ENCODE measurements around the gene GOT1.

The GOT1 gene

DNA sequence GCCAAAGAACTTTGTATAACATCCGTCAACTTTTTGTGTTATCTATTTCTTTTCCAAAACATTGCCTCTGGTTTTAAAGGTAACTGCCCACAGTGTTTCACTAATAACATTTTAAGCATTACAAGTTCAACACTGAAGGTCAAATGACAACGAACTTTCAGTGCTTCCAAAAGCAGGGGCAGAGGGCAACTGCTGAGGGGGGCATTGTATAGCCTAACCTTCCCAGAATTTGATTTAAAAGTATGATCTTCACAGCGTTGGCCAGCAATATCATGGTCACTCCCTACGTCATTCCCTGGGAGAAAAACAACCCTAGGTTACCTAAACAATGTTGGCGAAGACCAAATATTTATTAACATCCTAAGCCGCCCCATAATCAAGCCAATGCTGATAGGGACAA lies 2.5 kb upstream of the GOT1 start:
- DNase-seq: no peak

DNA sequence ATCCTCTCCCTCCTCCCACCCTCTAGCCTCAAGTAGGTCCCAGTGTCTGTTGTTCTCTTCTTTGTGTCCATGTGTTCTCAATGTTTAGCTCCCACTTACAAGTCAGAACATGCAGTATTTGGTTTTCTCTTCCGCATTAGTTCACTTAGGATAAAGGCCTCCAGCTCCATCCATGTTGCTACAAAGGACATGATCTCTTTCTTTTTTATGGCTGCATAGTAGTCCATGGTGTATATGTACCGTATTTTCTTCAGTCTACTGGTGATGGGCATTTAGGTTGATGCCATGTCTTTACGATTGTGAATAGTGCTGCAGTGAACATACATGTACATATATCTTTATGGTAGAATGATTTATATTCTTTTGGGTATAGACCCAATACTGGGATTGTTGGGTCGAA lies 1.6 kb upstream of the GOT1 start:
- DNase-seq: no peak

DNA sequence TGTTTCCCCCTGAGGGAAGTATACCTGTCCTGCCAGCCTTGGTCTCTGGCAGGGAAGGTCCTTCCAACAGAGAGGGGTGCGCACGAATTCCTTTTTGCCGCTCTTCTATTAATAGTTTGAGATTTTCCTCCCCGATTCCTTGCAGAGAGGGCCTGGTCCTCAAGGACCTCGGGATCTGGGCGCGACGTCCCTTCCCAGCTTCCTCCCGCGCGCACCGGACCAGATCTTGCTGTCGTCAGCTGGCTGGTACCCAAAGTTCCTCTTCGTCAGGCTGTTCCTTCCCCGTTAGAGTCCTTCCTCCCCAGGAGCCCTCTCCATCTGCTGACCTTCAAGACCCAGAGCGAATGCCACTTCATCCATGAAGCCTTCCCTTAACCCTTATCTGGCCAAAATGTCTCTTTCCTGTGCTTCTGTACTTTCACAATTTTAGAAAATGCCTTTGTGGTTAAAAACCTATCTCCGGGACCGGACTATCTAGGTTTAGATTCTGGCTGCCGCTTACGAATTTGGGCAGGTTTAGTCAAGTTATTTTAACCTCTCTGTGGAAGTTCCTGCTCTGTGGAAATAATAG lies 851 bp upstream of the GOT1 start:
- DNase-seq: no peak

DNA sequence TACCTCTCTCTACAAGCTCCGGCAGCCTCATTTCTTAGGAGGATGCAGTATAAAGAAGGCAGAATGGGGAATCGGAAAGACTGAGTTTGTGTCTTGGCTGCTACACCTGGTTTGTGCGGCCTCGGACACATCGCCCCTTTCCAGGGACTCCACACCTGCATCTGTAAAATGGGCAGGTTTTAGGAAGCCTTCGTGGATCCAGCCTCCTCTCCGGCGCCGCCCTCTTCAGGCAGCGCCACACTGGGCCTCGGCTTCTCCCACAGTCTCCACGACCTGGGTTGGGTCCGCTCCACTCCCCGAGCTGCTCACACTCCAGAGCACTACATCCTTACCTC lies 341 bp downstream of the GOT1 start:
- no peak for DNase-seq

DNA sequence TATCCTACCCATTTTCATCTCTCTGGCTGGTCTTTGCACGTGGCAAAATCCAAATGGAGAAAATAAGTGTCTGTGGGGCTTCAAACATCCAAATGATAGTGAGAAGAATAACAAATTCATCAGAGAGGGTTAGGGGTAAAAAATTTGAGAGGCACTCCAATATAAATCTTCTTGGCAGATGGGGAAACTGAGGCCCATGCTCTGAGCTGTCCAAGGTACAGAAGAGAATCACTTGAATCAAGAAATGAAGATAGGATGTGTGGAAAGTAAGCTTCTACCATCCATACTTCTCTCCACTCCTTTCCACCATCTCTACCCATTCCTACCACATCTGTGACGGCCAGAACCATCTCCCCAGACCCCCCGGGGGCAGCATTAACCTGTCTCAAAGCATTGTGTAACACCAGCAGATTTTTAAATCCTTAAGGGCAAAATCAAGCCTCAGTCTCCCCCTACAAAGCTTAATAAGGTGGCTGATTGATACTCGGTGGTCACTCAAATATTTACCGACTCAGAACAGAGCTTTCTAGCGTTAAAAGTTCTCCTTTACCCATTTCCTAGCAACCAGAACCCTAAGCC lies 818 bp downstream of the GOT1 start:
- no peak for DNase-seq

DNA sequence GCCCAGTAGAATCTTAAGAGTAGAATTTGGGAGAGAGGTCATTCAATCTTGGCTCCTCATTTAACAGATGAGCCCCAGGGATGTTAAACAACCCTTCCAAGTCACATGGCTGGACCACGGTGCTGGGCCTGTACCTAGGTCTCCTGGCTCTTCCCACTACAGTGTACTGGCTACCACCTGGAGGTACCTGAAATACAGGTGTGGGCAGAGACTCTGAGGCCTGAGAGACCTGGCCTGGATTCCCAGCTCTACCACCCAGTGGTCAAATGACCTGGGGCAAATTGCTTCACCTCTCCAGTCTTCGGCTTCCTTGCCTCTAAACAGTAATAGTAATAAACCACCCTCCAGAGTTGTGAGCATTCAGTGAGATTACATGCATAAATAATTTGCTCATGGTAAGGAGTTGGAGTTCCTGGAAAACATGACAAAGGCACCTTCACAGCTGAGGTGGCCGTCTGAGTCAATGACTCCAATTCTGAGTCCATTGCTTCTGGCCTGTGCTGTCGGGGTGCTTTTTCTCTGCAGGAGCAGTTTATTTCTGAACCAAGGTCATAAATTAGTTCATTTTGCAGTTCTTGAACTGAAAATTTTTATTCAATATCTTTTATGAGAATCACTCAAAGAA lies 2.7 kb downstream of the GOT1 start:
- DNase-seq: no peak

DNA sequence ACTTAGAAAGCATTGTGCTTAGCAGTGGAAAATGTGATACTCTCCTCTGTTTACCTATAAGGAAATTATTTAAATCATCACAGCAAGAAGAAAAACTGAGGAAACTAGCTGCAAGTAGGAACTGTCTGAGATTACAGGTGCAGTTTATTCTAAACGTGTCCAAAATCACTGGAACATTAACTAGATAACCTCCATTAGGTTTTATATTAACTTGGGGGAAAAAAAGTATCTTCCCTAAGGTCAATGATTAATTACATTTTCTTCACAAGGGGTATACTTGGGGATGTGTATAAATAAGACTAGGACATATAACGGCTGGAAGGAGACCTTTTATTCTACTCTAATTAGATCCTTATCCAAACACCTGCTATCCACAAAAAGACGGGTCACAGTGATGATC lies 3.7 kb downstream of the GOT1 start:
- DNase-seq: no peak

DNA sequence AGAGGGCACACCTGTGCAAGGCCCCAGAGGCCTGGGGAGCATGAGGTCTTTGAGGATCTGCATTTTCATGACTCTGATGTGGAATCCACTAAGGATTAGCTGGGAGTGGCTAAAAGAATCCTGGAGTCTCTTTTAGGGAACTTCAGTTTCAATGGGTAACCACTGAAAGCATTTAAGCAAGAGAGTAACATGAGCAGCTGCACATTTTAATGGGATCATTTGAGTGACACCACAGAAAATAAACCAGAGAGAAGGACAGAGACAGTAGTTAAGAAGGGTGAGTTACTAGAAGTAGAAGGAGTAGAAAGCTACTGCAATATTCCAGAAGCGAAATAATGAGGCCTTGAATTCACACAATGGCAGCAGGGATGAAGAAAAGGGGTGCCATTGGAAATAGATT lies 5.2 kb downstream of the GOT1 start:
- DNase-seq: no peak

DNA sequence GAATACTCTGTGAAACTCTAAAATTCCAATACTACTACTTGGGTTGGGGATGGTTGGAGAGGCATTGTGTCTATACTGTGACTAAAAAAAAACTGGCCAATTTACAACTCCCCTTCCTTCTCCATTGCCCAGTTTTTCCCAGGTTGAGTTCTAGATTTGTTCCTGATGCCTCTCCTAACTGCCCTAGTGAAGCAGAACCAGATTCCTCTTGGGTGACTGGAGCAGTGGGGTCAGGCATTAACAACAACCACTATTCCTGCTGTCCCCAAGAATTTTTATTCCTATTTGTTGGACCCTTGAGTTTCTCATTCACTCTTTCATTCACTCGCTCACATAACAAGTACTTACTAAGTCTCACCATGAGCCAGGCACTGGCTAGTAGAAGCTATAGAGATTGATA lies 5.8 kb downstream of the GOT1 start:
- no peak for DNase-seq

DNA sequence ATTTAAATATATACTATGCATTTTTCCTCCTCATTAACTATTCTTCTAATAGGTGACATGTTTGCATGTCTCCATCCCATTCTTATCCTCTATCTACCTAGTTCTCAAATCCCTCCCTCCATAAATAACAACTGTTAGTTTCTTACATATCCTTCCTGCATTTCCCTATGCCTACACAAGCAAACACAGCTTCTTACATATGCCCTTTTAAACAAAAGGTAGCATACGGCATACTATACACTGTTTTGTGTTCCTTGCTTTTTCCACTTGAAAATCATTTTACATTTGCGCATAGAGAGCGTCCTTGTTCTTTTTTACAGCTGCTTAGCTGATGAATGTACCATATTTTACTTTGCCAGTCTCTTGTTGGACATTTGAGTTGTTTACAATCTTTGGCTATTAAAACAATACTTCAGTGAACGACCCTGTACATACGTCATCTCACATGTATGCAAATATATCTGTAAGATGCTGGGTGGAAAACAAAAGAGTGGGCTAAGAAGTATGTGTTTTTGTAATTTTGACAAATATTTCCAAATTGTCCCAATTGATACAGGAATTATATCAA lies 7.8 kb downstream of the GOT1 start:
- no peak for DNase-seq

DNA sequence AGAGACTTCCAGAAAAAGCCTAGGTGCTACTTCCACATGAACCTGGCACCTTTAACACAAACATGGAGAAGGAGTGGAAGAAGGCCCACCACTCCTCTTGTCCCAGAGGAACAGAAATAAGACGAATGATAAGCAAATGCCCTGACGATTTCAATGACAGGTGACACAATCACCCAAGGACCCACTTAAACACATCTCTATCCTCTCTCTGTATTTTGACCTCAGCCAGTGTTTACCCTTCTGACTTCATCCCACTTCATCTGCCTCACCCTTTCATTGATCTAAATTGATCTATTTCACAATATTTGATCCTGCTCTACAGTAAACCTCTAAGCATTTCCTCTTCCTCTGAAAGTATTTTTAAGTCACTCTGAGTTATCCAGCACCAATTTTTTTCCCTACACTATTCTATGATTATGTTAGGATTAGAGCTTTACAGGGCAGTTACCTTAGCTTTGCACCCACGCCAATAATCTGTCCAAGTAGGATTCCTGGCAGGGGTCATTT lies 9.1 kb downstream of the GOT1 start:
- no peak for DNase-seq

DNA sequence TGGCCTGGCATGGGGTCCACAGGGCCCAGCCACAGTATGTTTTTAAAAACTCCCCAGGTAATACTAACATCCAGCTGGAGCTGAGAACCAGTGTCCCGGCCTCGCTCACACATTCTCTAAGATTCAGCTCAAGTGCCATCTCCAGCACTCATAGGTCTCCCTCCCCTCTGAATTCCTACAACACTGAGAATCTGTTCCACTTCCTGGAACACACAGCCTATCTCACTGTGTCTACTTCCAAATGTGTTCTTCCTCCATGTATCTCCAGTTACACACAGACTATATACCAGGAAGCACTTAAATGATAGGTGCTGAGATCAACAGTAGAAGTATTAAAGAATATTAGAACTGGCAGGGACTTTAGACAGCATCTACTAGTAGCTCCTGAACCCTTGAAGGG lies 10.7 kb downstream of the GOT1 start:
- no peak for DNase-seq

DNA sequence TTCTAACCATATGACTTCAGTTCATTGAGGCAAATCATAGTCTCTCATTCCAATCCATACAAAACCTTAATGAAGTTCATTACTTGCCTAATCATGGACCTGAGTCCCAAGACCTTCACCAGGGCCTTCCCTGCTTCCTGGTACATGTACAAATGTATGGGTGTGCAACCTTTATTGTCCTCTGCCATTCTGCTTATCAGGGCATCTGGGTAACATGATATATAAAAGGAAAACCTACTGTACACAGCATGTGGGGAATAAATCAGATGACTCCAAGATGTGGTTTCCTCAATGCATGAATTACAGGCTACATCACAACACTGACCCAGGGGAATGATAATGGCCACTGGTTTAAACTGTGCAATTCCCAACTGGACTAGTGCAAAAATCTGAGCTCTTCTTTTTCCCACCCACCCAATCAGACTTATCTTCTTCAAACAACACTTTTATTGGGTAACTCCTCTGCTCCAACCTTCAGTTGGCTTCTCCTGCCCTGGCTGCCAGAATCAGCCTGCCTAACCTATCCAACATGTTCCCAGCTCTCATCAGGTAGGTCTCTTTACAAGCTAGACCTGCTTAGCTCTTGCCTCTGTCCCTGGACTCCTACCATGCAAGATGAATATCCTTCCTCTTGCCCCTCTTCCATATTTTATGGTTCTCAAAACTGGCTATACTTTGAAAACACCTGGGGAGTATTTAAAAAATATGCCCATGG lies 11.4 kb downstream of the GOT1 start:
- no peak for DNase-seq

DNA sequence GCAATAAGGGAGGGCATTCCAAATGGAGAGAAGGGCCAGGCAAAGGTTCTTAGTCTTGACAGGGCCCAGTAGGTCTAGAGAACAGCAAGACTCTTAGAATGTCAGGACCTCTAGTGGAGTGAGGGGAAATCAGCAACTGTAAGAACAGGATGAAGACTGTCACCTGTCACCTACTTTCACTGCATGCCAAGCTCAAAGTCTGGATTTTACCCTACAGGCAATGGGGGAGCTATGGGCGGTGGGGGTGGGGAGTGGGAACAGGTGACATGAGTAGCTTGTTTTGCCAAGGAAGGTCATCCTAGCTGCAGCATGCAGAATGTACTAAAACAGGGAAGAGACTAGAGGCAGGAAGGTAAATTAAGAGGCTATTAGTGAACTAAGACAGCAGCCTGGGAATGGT lies 18.3 kb downstream of the GOT1 start:
- no peak for DNase-seq

DNA sequence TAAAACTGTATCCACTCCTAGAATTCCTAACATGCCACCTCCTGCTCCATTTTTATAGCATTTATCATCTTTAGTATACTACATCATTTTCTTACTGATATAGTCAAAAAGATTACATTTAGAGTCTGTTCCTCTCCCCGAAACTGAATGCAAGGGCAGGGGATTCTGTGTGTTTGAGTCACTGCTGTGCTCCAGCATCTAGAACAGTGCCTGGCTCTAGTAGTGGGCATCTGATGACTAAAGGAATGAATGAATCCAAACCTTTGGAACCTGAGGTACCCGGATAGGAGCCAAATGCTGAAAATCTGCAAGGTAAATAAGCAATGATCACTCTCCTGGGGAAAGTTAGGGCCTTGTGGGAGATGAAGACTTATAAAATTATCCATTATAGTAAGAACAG lies 18.9 kb downstream of the GOT1 start:
- no peak for DNase-seq

DNA sequence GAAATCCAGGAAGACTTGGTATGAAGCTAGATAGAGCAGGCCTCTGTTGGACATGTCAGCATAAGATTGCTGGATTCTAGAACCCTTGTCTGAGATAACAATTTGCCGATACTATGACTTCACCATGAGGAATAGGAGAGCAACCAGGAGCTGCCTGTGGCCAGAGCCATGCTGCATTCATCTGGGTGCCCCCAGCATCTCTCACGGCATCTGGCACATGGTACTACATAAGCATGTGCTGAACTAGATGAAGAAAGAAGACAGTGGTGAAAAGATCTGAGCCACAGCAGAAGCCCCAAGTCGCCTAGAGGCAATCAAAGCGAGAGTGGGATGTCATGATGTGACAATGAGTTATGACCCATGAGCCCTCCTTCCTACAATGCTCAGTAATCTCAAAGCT lies 19.5 kb downstream of the GOT1 start:
- no peak for DNase-seq

DNA sequence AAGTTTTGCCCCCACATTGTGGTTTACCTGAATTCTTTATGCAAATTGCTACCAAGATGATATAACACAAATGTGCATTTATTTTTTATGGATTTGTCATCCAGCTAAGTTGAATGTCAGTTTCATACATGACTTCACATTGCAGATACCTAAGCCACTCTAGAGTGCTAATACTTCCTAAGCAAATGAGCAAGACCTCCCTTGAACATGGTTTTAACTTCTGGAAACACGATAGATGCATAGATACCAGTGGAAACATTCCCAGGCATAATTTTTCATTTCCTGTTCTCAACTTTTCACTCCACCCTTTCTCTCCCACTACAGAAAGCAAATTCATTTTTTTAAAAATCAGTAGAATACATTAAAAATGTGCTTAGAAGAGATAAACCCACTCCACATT lies 20.3 kb downstream of the GOT1 start:
- no peak for DNase-seq

DNA sequence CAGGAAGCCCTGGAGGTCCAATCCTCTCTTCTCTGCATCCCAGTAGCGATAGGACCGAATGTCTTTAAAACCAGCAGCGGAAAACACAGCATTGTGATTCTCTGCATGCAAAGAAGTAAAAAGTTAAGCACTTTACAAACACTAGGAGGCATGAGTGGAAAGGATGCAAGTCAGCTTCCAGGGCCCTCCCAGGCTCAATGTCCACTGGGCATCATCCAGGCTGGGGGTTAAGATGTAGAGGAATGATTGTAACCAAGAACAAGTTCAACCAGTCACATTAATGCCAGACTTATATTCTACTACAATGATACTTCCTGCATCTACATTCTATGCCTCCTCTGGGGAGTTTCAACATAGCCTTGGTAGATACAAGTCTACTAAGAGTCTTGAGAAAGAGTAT lies 24.3 kb downstream of the GOT1 start:
- no peak for DNase-seq

DNA sequence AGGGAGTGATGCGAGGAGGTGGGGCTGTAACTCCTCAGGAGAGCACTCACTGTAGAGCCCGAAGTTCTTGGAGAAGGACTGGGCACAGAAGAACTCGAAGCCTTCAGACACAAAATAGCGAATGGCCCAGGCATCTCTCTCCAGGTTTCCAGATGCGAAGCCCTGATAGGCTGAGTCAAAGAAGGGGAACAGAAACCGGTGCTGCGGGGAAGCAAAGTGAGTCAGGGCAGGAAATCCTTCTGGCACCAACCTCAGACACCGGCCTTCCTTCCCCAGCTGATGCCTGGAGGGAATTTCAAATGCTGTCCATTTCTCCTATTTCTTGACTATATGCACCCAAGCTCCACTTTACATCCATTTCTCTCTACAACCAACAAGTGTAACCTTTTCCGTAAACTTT lies 26.8 kb downstream of the GOT1 start:
- no peak for DNase-seq

DNA sequence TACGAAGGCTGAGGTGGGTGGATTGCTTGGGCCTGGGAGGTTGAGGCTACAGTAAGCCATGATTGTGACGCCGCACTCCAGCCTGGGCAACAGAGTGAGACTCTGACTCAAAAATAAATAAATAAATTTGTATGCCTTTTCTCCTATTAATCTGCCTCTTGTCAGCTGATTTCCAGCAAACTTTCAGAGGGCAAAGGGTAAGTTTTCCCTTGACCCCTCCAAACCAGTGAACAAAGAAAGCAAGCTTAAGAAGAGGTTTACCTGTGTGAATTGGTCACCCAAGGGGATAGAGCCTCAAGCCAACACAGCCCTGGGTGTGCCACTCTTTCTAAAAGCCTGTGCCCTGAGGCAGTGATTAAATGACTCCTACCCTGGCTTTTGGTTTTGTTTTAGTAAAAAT lies 30.8 kb downstream of the GOT1 start:
- no peak for DNase-seq

DNA sequence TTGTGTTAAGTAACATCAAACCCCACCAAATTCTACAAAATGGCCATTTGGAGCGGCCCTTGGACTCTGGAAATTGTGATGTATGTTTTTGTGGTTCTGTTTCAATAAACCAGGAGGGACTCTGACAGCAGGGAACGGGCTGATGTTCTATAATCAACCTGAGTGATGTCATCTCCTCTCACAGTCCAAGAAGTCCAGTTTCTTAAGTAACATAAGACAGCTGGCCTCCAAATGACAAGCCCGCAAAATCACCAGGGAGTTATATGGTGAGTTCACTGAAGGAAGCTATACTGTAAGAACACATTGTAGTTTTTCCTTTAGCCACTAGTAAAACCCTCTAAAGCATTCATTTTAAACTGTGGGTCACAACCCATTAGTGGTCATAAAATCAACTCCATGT lies 34.0 kb downstream of the GOT1 start:
- DNase-seq: no peak

DNA sequence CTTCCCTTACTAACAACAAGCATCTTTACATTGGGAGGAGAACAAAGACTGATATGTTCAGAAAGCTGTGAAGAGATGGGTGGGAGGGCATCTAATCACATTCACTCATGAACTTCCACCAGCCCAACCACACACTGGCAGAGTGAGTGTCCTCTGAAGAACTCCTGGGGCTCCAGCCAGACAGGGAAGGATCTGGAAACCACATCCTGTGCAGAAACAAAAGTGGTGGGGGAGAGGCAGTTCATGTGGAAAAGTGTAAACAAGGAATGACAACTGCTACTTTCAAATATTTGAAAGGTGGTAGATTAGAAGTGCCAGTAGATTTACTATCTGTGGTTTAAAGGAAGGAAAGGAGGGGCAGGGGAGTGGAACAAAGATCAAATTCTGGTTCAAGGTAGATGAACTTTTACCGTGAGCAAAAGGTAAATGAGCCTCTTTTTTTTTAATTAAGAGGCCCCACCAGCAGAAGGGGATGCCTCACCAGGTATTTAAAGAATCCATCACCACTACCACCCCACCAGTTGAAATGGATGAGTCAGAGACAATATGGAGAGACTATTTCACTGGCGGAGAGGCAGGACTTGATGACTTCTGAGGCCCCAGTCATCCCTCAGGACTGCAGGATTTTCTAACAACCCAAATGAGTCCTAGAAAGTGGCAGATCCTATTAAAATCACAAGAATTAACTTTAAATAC lies 34.5 kb downstream of the GOT1 start:
- peak; percentile 10 for DNase-seq

DNA sequence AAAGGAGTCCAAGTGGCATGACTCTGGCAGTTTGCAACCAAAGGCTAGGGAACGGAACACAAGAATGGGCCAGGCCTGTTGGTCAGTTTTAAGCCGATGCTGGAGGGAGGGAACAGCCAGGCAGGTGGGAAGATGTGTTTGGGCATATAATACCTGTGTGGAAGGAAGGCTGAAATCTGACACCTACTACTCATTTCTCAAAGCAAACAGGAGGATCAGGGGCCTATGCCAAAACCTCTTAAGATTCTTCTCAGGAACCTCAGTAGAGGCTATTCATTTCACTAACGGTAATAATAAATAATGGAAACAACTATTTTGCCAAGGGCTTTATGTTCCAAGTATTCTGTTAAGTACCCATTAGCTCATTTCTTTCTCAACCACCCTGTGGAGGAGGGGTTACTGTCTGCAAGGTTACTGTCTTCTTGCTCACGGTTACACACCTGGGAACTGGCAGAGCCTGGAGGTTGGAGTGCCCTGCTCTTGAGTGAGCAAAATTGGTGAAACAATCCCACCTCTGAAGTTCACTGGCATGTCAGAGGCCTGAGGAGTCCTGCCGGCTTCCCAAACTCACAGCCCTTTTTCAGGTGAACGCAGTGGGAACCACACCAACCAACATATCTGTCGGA lies 35.5 kb downstream of the GOT1 start:
- DNase-seq: peak; percentile 47

Data from NCI-H187 treated with DMSO at 0.1 percent for 48 hours (cell line).